GM18519 (cell line): ENCODE data around the gene SUMF1.

Experiments
- ATAC-seq: cut with Tn5 transposase; IDR thresholded peaks from one replicate; pipeline ENCODE4 v1.9.1; 2021; ENCODE audit warnings: mild to moderate bottlenecking, moderate library complexity; ENCODE audit not compliant: unreplicated experiment, low FRiP score

Gene SUMF1

DNA sequence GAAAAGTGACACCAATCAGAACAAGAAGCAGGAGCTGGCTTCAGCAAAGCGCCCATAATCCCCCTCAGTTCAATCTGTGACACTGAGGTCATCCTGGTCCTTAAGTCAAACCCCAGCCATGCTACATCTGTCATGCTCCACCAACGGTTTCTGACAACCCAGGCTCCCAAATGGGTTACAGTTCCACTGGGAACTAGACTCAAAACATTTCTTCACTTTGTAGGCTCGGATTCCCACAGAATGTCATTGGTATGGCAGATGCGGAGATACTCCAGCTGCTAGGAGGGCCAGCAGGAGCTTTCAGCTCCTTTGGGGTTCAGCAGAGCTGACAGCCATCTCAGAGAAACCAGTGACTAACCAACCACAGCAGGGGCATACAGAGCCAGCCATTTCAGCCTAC is 48.9 kb downstream of the SUMF1 start:
- no peak for ATAC-seq

DNA sequence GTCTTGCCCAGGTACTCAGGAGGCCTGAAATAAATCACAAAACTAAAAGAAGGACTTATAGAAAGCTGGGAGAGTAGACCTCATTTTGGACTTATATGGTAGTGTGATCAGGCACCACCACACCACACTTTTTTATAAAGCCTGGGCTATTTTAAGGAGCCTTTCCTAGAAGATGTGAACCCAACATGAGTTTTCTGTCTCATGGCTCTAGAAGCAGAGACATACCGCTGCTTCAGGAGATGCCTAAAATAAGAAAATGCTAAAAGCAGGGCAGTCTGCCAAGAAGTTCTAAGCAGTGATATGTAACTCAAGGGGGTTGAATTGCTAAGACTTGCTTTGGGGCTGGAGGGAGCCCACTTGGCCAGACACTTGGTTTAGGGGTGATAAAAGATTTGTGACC is 49.6 kb downstream of the SUMF1 start:
- ATAC-seq = no peak

DNA sequence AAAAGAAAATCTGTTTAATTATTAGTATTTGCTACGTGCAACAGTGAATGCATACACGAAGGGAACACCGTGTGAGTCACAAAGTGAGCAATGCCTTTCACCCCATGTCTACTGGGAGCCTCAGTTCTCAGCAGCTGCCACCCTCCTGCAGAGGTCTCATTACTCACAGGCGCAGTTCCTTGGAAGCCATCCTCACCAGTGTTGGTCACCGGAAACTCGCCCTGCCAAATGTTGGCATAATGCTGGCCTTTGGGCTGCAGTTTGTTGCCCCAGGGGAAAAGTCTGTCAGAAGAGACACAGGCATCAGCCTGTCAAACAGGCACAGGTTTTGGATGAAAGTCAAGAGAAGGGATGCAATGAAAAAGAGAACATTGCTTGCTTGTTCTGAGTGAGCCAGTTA is 50.1 kb downstream of the SUMF1 start:
- no peak for ATAC-seq

DNA sequence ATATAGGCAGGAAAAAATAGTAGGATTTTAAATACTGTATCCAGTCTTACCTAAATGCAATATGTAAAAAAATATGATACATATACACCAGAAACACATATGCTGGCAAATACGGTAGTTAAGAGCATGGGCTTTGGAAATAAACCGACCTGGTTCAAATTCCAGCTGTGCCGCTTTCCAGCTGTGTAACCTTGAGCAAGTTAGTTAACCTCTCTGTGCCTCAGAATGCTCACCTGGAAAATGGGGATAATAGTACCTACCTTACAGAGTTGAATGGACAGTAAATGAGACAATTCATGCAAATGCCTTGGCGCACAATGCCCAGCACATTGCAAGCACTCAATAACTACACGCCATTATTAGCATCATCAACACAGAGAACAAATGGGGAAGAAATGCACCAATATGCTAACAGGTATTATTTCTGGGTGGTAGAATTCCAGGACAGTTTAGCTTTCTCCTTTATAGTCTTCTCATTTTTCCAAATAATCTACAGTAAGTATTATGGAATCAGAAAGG is 50.6 kb downstream of the SUMF1 start:
- ATAC-seq = no peak

DNA sequence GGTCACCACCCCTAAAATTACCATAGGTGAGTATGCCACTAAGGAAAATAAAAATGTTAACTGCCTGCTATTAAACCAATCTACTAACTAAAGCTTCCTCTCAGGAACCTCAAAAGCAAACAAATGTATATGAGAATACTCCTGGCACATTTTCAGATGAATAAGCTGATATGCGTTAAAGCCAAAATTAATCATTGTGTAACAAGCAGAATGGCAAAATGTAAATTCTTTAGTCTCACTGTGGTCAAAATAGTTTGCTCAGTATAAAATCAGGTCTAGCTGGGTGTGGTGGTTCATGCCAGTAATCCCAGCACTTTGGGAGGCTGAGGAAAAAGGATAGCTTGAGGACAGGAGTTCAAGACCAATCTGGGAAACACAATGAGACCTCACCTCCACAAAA is 53.6 kb downstream of the SUMF1 start:
- ATAC-seq = no peak

DNA sequence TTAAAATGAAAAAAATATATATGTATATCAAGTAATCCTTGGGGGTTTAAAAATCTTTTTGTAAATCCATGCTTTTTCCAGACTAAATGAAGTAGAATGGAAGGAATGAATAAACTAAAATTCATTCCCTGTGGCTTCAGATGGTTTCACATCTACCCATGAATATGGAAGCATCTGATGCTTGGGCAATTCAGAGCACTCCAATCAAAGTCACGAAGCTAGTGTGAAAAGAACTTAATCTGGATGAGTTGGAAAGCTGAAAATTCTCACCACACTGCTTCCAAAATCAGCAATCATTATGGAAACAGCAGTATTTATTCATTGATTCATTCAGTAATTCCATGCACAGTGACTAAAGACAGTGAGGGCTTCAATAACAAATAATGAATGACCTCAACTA is 55.2 kb downstream of the SUMF1 start:
- ATAC-seq = no peak

DNA sequence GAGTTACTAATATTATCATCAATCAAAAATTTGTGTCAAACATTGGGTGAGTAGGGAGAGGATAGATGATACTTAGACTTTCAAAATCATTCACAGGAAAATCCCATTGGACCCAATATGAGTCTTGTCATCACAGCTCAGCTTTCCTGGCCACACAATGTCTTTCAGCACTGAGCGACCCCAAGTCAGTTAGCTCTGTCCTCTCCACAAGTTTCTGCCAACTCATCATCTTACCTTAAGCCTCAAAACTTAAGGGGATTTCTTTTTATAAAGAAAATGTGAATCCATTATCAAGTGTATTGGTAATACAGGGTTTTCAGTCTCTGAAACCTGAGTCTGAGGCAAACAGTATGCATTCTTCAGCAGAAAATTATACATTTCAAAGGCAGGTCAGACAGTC is 55.8 kb downstream of the SUMF1 start:
- no peak for ATAC-seq

DNA sequence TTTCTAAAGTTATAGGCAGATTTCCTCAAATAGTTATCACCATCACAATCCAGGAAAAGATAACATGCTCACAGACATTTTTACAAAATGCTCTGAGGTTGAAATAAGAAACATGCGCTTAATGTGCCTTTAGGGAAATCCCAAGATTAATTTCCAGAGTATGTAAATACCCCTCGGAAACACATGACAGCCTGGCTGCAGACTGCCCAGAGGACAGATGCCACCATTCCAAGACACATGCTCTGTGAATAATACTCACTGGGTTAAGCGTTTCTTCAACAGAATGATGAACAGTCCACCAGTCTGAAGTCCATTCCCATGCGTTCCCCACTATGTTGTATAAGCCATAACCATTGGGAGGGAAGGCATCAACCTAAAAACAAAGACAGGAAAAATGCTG is 56.5 kb downstream of the SUMF1 start:
- ATAC-seq = no peak

DNA sequence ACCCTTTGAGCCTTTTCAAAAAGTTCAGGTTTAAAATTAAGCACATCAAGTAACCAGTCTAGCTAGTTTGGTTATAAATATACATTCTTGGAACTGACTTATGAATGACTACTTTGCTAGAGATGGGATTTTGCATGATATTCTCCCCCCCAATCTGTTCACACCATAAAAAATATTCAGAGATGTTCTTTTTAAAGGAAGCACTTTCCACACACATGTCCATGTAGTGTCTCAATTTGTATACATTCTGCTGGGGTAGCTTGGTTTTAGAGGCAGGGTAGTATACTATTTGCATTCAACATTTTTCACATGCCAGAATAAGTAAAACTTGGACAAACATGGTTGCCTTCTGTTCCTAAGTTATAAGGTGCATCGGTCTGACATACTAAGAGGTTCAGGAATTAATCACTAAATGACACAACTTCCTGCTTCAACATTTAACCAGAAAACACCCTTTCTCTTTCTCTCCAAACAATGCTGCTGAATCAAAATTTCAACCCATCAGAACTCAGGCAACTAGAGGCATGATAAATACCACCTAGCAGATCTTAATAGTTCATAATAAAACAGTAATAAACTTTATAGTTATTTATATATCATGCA is 57.0 kb downstream of the SUMF1 start:
- ATAC-seq = no peak

DNA sequence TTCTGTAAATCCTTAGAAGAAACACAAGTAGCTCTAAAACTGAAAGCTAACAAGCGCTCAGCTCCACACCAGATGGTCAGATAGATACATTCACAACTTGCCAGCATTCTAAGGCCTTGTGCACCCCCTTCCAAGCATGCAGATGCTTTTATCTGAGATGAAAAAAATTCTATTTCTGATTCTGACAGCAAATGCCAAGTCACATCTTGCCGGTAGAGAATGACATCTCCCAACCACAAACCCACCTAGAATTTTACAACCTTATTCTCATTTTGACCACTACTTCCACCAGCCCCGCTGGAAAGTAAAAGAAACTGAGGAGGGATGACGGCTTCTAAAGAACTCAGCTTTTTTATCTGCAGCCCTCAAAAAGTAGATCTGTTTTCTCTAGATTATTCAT is 57.7 kb downstream of the SUMF1 start:
- peak; percentile 43 for ATAC-seq

DNA sequence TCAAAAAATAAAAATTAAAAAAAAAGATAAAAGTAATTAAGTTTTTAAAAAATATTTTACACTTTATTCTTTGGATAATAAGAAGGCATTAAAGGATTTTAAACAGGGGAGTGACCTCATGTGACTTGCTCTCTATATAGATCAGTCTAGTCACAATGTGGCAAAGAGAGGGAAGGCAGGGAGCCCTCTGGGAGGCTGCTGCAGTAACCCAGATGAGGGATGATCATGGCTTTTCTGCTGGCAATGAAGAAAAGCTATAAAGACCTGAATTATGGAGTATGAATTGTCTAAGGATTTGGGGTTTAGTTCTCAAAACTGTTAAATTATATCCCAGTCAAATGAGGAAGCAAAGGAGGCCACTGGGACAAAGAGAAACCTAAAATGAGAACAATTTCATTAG is 58.1 kb downstream of the SUMF1 start:
- ATAC-seq = no peak

DNA sequence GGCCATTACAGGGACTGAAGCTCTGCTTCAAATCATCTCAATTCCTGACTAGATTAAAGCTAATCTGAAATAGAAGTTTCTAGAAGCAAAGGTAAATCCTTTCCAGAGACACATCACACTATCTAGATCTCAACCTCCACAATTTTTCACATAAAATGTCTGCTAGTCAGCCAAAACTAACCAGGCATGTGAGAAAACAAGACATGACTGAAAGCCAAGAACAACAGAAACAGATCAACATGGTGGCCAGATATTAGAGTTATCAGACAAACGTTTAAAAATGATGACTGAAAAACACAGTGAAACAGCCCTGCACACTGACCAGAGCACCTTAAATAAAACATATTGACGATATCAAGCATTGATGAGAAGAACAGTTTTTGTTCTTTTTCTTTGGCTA is 59.1 kb downstream of the SUMF1 start:
- no peak for ATAC-seq

DNA sequence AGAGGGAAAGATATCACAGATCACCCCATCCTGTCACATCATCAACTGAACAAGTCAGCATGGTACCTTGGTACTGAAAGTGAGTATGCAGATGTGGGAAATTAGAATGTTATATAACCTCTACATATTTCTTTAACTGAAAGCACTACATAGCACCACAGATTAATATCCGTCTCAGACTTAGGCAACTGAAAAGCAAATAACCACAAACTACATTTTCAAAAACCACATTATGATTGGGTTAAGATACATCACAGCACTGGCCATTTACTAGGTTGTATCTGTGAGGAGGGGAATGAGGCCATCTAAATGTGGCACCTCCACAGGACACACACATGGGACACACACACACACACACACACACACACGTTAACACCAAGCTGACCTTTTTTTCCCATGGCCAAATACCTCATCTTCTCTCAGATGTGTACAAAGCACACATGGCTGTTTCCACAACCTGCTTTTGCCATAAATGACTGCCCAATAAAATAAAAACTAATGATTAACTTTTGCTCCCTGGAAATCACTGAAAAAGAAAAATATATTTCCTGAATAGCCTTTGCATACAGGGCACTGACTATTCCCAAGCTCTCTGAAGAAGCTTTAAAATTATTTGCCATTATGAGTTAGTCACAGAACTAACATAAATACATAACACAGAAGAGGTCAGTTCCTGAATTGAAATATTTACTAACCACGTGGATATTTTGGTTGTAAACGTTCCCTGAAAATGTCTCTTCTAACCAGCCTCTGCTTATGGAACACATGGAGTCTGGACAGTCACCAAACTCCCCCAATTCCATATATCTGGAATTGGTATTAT is 60.1 kb downstream of the SUMF1 start:
- no peak for ATAC-seq

DNA sequence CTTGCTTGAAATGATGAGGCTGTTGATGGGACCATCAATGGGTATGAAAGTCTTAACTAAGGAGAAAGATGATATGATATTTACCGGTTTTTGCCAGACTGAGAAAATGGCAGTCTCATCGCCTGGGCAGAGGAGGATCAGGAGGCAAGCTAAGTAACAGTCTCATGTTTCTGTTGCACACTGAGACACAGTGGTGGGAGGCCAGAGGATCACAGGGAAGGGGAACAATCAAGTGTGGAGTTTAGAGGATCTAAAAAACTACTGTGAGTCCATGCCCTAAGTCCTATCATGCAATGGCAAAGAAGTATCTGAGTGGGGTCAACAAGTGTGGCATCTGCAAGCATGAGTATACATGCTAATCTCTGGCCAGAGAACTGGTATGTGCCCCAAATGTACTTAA is 62.2 kb downstream of the SUMF1 start:
- ATAC-seq = no peak

DNA sequence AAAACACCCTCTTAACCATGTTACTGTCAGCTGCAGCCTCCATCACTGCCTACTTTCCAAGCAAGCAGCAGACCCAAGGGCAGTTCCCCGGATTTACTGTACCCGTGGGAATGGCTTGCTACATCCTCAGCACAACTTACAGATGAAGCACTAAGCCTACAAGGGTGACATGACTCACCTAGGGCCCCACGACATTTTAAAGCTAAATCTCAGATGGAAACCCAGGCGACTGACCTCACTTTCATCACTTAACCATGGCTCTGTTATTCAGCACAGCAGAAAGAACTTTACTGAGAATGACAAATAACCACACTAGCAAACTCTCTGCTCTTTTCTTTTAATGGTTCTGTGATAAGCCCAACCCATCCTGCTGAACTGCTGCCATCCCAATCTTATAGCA is 65.6 kb downstream of the SUMF1 start:
- ATAC-seq = no peak

DNA sequence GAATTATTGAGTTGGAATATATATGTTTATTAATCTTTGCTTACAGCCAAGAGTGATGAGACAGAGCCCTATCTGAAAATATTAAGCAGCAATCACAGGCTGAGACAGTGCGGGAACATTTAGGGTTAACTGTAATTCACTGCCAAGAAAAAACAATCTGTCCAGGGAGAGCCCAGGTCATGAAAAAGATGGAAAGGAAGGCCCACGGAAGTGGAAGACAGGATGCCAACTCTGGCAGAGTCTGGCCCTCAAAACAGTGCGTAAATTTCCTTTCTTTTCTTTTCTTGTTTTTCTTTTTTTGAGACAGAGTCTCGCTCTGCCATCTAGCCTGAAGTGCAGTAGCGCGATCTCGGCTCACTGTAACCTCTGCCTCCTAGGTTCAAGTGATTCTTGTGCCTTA is 67.6 kb downstream of the SUMF1 start:
- no peak for ATAC-seq

DNA sequence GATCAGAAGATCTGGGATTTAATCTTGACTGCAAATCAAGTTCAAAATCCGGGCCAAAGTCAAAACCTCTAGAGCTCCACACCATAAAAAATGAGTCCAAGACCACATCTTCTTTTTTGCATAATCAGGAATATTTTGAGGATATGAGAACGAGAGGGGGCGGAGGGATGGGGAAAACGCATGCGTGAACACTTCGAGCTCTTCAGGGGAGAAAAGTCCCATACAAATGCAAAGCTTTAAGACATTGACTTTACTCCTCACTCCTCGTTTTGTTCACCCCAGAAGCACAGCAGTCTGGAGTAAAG is 68.2 kb downstream of the SUMF1 start:
- no peak for ATAC-seq

DNA sequence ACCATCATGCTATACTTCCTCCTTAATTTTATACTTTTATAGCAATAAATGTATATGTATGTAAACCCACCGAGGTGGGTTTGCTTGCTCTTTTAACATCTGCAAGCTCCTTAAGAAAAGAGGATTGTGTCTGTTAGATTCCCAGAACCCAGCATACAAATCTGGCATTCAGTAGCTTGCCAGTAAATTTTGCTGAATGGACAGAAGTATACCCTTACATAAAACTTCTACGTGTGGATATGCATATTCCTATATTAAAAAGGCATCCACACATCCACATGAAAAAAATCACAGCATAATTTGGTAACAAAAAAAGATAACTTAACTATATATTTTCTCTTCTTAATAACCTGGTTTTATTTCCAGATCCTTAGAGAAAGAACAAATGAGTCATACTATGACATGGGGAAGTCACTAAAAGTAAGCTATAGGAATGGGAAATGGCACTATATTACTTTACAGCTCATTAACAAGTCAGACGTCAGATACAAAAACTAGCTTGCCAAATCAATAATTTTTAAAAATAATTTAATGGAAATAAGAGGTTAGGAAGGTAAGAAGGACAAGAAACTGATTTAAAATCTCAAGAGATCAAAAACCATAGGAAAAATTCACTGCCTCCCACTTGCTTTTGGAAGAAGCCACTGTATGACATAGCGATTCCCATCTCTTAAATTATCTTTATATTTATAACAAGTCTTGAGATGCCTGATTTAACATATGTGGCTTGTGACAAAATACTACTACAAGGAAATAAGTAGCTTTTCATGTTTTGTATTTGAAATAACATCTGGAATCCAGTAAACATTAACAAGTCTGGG is 68.7 kb downstream of the SUMF1 start:
- ATAC-seq = no peak

DNA sequence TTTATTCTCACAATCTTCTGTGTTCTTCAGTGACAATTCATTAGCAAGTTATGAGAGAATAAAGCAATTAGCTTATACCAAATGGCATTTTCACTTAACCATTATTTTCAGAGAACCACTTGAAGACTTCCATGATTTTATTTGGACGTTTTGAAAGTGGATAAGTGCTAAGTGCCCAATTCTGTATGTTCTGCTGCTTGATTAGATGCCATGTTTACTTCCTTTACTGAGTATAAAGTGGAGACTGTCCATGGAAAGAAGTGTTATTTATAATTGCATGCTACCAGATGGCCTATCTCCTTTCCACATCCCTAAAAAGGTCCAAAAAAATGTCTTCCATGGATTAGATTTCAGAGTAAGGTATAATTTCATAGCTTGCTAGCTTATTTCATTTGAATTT is 69.6 kb downstream of the SUMF1 start:
- ATAC-seq = no peak

DNA sequence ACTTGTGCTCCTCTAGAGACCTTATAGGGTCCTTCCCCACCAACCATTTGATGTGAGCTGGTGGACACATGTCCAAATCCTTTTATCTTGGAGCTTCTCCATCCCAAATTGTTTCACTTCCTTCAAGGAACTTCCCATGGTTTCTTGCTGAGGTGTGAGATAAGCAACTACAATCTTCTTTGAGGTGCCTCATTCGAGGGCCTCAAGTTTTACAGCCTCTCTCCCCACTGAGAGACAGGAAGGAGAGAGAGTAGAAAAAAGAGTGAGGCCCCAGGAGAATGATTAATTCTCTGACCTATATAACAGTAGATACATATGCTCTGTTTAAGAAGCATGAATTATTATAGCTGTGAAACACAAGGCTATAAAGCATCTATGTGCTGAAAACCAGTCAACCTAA is 70.5 kb downstream of the SUMF1 start:
- no peak for ATAC-seq

DNA sequence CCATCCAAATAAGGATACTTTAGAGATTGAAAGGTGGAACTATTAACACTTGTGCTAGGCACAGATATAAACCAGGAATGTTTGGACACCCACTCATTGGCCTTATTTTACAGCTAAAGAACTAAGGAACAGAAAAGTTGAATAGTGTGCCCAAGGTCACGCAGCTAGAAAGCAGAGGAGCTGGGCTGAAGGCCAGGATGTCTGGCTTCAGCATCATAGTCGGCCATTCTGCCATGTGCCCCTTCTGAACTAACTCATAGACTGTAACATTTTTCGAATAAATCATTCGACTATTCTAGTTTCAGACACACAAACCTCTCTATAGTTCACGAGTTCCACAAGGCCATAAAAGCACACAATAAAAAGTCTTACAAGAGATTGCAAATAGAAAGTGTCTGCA is 71.1 kb downstream of the SUMF1 start:
- ATAC-seq = no peak

DNA sequence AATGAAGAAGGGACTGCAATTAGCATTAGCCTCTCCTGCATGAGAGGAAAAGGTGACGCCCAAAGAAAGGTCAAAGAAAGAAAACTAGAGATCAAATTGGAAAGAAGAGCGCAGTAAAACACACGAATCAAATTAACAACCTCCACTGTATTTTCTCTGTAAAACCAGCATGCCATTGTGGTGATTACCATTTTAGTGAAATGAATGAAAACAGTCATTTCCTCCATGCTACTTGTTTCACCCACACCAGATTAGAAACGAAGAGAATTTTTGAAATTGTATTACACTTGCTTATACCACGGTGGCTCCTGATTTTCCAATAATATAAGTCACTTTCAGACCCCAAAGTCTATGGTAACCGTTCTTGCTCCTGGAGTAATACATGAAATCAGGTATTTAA is 71.6 kb downstream of the SUMF1 start:
- ATAC-seq = no peak
